GM19467 (cell line): ENCODE results near the gene ANXA2R.
"Not testable (repeated sequence)": the region's sequence is repeated elsewhere in the genome, so short reads cannot be mapped to it uniquely, and the experiment has no call there.

Experiments used
- ATAC-seq: cut with Tn5 transposase; IDR thresholded peaks from one replicate; pipeline ENCODE4 v1.9.1; 2021; ENCODE audit warnings: mild to moderate bottlenecking, moderate library complexity; ENCODE audit not compliant: unreplicated experiment

Gene ANXA2R

DNA sequence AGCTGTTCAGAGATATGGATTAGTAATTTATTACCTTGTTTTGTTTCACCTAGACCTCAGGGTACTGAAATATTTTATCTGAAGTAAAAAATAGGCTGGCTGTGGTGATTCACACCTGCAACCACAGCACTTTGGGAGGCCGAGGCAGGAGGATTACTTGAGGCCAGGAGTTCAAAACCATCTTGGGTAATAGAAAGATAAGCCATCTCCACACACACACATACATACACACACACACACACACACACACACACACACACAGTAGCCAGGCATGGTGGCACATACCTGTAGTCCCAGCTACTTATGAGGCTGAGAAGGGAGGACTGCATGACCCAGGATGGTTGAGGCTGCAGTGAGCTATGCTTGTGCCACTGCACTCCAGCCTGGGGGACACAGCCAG lies 3.7 kb downstream of the ANXA2R start:
- ATAC-seq = no peak

DNA sequence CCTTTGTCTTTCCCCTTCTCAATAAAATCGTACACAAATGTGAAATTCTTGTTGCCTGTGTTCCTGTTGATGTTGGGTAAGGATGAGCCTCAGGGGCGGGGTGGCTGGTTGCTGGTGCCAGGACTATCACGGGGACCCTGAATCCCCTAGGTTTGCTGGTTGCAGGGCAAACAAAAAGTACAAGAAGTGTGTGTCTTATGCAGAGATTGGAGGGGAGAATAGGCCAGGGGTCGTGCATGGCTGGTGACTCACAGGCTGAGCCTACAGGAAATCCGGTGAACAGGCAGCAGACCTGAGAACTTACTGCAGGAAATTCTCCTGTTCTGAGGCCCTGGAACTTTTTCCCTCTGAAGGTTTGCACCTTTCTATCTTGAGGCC lies 5.5 kb downstream of the ANXA2R start:
- no peak for ATAC-seq

DNA sequence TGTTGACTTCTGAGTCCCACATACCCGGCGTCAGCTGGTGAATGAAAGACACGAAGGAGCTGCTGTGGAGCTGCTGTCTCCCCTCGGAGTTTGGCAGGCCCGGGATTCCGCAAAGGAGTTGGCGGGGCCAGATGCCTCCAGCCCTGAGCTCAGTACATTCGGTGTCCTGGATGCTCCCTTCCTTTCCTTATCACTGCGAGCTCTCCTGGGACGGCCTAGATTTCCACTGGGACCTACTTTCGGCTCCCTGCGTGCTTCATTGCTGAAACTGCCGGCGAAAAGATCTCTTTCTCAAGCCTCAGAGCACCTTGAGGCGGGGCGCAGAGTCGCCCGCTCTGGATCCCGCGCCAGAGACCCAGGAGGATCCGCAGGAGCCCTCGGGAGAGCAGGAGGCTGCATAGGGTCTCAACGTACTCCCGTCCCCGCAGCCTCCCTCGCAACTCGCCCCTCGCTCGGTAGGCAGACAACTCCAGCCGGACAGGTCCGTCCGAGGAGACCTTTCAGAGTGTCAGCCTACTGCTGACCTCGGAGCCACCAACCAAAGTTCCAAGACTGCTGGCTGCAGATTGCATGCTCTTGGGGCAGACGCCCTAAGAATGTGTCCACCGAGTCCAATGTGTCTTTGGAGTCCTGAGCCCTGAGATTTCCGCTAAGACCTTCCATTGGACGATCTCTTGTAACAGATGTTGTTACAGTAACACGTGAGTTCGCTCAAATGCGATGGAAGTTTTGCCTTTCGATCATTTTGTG lies 6.1 kb downstream of the ANXA2R start:
- ATAC-seq = no peak

- no peak for ATAC-seq
These were observed 12.9 kb downstream of the ANXA2R start for GRCh38 chr5:43027054-43027785.

GRCh38 chr5:43025184-43025950 lies 14.8 kb downstream of the ANXA2R start:
- ATAC-seq = not testable (repeated sequence)

DNA sequence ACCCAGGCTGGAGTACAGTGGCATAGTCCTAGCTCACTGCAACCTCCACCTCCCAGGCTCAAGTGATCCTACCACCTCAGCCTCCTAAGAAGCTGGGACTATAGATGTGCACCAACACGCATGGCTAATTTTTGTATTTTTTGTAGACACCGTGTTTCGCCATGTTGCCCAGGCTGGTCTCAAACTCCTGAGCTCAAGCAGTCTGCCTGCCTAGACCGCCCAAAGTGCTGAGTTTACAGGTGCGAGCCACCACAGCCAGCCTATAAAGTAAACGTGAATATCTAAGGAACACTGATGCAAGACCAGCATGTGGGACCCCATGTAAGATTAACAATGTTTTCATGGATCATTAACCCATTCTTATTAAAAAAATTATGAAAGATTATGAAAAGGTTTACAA lies 15.9 kb downstream of the ANXA2R start:
- no peak for ATAC-seq

DNA sequence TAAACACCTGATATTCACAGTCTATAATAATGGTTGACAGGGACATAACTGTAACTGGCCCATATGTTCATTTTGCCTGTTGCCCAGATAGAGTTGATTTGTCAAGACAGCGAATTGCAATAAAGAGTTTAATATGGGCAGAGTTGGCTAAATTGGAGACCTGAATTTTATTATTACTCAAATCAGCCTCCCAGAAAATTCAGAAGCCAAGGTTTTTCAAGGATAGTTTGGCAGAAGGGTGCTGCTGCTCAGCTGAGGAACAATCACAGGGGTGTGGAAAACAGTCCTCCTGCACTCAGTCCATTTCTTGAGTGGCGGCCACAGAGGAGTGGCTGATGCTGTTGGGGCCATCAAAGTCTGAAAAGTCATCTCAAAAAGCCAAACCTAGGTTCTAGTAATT lies 19.0 kb downstream of the ANXA2R start:
- ATAC-seq = no peak

DNA sequence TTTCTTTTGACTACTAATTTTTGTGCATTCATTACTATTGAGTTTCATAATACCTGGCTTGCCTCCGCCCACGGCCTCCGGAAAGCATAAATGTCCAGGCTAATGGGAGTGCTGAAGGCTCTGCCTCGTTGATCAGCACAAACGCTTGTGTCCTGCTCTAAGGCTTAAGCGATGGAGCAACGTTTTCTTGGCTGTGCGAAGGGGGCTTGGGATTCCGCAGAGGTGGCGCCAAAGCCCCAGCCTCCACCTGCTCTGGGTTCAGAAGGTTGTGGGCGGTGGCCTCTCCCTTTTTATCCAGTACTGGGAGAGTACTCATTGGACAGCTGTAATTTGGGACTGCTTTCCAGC lies 19.7 kb downstream of the ANXA2R start:
- peak; percentile 5 for ATAC-seq

- peak; percentile 71 for ATAC-seq
These were observed 20.3 kb downstream of the ANXA2R start for GRCh38 chr5:43019614-43020398.

GRCh38 chr5:43019291-43019613 lies 20.9 kb downstream of the ANXA2R start:
- no peak for ATAC-seq

- ATAC-seq = no peak
These were observed 22.7 kb downstream of the ANXA2R start for GRCh38 chr5:43017428-43017815.

DNA sequence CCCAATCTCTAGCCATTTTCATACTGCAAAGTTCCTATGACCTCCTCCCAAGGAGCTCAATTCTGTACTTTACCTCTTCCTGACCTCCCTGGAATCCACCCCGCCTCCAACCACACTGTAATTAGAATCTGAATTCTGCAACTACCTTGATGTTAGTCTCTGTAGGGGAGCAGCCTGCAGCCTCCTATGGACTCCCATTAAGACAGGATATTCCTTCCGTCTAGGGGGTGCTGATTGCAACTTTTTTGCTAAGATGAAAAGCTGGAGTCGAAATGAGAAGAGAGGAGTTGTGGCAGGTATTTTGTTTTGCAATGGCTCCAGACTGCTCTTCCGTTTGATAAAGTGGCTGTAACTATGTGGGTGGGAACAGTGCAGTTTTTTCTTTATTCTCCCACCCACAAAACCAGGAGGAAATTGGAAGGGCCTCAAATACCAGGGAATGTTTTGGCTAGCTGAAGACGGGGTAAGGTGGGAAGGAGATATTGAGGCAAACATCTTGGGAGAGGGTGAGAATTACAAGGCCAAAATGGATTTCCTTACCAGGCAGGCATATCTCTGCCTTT lies 23.8 kb downstream of the ANXA2R start:
- no peak for ATAC-seq

DNA sequence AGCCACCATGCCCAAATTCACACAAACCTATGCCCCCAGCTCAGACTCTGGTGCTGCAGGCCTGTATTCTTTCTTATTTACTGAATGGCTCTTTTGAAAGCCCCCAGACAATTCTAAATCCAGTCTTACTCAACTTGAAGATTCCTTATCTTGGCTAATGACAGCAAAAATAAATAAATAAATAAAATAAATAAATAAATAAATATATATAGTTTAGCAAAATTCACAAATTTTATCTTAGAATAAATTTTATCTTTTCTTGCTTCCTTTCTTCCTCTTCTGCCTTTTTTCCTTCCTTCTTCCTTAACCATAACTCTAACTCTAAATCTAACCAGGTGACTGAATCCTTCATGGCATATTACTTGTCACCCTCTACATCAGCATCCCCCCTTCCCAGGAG lies 25.6 kb downstream of the ANXA2R start:
- ATAC-seq = no peak

DNA sequence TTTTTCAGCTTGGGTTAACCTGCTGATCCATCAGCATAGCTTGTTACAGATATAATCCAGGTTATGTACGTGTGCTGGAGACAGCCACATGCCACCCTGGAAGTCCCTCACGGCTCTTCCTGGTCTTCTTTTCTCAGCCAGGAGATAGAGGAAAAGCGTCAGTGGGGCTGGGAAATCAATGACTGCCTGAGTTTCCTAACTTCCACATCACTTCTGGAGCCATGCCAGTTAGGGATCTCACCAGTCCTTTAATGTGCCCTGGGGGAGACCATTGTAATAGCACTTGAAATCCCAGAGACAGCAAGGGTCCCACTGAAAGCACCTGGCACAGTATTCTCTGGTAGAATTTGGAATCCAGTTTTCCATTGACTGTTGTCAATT lies 29.2 kb downstream of the ANXA2R start:
- ATAC-seq = no peak

DNA sequence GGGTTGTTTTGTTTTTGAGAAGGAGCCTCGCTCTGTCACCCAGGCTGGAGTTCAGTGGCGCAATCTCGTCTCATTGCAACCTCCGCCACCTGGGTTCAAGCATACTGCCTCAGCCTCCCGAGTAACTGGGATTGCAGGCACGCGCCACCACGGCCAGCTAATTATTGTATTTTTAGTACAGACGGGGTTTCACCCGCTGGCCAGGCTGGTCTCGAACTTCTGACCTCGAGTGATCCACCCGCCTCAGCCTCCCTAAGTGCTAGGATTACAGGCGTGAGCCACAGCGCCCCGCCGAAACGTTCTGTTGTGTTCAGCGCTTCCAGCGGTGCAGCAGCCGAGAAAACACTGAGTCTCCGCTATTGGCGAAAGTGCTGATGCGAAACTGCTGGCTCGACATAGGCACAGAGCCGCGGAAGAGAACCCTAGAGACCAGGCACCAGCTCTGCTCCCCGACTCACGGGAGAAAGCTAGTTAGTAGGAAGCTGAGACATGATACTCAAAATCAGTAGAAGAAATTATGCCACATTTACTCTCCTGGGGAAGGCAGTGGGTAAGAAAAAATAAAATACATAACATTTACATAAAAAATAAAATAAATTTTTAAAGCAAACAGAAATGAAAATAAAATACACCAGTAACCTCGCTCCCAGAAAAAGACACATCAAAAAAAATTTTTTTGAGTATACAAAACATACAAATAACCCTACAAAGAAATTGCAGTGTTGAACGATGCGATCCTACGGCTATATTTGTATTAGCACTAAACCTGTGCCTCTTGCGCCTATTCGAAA lies 31.6 kb downstream of the ANXA2R start:
- ATAC-seq = peak; percentile 36

DNA sequence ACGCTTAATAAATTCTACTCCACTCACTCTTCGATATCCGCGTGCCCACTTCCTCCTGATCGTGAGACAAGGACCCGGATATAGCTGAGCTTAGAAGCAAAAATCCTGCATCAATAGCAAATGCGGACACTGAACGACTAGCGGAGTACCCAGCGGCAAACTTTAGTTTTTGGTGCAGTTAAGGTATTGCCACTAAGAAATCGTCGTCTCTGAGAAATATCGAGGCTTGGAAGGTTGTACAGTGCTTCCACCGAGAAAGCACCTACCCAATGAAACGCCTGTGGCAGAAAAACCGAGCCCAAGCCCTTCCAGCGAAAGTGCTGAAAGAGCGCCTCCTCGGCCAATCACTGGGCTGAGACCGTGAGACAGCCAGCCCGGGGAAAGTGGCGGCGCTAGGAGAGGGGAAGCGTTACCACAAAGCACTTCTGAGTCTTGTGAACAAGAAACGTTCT lies 32.2 kb downstream of the ANXA2R start:
- ATAC-seq = peak; percentile 41

- peak; percentile 19 for ATAC-seq
These were observed 32.7 kb downstream of the ANXA2R start for GRCh38 chr5:43007246-43007910.

DNA sequence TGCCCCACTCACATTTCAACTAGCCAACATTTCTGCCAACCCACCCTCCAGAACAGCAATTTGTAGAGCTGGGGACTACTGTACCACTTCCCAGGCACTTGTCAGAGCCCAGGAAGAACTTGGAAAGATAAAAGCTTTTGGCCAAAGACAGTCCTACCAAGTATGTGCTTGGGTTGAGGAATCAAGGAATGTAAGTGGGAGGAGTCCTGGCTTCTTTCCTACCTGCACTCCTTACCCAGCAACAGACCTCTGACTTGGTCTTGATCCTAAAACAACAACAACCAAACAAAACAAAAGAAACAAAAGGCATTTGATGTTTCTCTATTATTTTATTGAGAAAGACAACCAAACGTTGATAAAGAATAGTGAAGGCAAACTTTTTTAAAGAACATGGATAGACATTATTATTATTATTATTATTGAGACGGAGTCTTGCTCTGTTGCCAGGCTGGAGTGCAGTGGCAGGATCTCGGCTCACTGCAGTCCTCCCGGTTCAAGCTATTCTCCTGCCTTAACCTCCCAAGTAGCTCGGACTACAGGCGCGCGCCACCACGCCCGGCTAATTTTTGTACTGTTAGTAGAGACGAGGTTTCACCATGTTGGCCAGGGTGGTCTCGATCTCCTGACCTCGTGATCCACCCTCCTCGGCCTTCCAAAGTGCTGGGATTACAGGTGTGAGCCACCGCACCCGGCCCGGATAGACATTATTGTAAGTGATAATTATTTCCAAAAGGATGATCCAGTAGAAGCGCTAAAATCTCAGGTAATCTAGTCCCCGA lies 33.5 kb downstream of the ANXA2R start:
- ATAC-seq = no peak

DNA sequence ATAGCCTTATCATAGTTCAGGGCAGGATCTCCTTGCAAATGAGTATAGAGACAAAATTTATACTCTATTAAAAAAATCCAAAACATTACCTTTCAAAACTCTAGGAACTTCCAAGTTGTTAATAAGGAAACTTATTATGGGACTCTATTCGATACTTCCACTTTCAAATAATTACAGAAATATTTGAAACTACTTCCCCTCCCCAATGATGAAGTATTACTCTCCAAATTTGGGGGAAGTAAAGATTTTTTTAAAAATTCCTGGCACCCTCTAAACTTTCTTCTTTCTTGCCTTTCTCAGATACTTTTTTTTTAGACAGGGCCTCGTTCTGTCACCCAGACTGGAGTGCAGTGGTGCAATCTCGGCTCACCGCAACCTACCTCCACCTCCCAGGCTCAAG lies 35.1 kb downstream of the ANXA2R start:
- ATAC-seq = no peak
